CD4-positive, alpha-beta T cell treated with Interferon gamma for 1 hour (primary cell): Measurements from ENCODE around the gene PA2G4.
"Not testable (repeated sequence)": the region's sequence is repeated elsewhere in the genome, so short reads cannot be mapped to it uniquely, and the experiment has no call there.

Source experiments
- DNase-seq: peaks from one replicate; pipeline ENCODE4 v3.0.0-alpha.2; 2020

The PA2G4 gene

DNA sequence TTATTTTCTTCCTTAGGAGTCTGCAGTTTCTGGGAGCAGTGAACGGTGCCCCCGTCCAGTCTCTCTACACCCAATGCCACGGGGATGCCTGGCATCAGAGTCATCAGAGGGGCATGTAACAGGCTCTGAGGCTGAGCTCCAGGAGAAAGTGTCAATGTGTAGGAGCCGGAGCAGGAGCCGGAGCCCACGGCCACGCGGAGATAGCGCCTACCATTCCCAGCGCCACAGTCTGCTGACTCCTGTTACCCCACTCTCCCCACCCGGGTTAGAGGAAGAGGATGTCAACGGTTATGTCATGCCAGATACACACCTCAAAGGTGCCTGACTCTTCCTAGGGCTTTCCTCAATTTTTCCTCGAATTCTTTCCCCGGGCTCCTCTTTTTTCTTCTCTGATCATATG, 3.3 kb upstream of the PA2G4 start:
- DNase-seq = no peak

DNA sequence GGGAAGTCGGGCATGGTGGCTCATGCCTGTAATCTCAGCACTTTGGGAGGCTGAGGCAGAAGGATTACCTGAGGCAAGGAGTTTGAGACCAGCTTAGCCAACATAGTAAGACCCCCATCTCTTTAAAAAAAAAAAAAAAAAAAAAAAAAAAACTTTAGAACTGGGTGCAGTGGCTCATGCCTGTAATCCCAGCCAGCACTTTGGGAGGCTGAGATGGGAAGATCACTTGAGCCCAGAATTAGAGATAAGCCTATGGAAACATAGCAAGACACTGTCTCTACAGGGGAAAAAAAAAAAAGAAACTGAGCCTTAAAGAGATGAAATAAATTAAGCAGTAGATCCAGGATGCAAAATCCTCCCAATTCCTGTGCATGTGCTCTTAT, 1.7 kb upstream of the PA2G4 start:
- DNase-seq = no peak

DNA sequence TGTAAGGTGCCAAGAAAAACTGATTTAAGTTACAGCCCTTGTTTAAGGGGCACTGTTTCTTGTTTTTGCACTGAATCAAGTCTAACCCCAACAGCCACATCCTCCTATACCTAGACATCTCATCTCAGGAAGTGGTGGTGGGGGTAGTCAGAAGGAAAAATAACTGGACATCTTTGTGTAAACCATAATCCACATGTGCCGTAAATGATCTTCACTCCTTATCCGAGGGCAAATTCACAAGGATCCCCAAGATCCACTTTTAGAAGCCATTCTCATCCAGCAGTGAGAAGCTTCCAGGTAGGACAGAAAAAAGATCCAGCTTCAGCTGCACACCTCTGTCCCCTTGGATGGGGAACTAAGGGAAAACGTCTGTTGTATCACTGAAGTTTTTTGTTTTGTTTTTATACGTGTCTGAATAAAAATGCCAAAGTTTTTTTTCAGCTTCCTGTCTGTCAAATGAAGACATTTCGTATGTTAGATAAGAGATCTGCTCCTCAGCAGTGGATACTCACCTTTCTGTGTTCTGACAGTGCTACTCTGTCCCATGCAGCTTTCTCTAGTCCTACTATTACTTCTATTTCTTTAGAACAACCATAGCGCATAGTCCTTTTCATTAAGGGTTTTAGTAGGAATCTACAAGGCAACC, 1.2 kb upstream of the PA2G4 start:
- DNase-seq = no peak

DNA sequence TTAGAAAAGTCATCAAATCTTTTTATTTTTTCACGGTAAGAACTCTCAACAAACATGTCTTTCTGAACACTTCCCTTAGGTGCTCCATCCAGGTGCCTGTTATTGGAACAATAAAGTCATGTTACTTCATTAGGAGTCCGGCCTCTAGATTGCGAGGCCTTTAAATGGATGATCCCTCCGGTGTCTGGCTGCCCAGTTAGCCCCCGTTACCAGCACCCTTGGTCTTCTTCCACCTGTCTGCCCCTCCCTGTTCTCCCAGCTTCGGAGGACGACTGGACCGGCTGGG, 593 bp upstream of the PA2G4 start:
- no peak for DNase-seq

DNA sequence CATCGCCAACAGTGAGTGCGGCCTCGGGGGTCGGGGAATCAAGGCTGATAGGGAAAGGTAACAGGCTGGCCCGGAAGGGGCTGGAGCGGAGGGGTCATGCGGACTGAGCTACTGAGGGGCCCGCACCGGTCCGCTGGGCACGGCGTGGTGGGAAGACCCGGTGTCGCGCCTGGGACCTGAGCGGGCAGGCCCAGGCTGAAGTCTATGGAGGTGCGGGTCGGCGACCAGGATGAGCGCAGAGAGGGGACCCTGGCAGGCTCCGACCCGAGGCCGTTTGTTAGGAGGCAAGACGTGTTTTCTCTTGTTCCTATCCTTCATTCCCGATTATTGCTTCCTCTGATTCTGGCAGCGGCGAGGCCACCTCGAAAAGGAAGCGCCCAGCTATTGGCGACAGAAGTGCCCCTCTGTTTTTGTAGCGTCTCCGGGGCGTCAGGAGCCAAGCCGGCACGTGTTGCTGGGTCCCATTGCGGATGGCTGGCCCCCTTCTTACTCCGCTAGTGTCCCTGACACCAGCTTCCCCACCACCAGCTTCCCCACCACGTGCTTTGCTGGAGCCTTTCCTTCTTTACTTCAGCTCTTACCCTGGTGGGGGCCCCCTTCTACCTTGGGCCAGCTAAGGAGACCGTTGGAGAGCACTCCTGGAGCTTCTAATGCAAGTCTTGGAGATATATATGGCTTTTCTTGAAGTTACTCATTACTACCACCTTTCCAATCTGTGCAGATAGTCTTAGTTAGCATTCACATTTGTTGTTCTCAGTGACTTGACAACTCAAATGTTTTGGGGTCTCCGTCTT, 653 bp downstream of the PA2G4 start:
- DNase-seq = no peak

DNA sequence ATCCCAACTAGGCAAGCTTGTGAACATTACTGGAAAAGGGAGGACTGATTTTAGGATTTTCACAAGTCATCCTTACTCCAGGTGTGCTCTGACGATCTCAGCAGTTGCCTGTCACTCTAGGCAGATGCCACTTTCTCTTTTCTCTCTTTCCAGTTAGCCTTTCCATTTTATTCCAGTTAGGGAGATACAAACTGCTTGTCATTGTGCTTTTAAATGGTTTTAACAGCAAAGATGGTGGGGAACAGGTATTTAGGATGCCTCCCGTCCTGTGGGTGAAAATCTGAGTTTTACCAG, 1.2 kb downstream of the PA2G4 start:
- DNase-seq = no peak

DNA sequence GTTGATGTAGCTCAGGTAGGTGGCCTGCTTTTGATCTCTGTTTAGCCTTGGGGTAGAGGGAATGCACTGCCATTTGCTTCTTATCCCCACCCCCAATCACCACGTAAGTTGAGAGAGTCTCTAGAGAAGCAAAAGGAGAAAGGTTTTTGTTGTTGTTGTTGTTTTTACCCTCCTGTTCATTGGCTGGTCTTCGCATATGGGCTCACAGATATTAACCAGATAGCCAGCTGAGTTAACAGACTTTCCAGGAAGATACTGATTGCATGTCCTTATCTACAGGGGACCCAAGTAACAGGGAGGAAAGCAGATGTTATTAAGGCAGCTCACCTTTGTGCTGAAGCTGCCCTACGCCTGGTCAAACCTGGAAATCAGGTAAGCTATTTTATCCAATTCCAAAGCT, 2.9 kb downstream of the PA2G4 start:
- DNase-seq = no peak

DNA sequence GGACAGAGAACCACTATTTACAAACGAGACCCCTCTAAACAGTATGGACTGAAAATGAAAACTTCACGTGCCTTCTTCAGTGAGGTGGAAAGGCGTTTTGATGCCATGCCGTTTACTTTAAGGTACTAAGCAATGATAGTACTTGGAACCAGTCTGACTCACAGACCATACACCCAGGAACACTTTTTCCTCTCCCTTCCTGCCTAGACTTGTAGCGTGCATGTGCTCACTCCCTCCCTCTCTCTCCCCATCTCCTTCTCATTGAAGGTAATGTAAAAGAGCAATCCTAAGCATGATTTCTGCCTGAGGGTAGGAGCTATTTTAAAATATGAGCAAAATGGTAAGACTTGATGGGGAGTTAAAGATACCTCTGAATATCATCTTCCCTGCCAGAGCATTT, 6.2 kb downstream of the PA2G4 start:
- no peak for DNase-seq

DNA sequence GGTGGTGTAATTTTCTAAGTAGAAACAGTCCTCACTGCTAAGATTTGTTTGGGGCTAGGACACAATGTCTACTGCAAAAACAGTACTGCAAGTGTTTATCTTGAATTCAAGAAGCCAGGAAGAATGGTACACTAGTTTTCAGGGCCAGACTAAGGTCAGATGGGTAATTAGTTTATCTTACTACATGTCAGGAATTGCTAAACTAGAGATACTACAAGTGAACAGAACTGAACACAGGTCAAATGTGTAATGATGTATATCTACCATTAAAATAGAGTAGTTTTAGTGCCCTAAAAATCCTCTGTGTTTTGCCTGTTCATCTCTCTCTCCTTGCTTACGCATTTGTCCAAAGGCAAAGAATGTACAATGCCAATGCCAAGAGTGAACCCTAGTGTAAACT, 9.7 kb downstream of the PA2G4 start:
- DNase-seq = no peak

DNA sequence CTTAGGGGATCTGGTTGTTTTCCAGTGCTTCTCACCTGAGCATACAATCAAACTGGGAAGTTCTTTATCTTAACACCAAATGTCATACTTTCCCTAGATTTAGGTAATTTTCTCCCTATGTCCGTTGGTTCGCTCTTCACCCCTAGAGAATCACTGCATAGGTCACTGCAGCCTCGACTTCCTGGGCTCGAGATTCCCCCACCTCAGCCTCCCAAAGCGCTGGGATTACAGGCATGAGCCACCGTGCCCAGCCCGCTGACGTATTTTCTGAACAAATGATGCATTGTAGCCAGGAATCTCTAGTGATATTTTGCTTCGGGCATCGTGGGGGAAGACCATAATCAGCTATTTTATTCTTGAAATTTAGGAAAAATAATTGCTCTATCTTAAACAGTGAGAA, 11.0 kb downstream of the PA2G4 start:
- no peak for DNase-seq

DNA sequence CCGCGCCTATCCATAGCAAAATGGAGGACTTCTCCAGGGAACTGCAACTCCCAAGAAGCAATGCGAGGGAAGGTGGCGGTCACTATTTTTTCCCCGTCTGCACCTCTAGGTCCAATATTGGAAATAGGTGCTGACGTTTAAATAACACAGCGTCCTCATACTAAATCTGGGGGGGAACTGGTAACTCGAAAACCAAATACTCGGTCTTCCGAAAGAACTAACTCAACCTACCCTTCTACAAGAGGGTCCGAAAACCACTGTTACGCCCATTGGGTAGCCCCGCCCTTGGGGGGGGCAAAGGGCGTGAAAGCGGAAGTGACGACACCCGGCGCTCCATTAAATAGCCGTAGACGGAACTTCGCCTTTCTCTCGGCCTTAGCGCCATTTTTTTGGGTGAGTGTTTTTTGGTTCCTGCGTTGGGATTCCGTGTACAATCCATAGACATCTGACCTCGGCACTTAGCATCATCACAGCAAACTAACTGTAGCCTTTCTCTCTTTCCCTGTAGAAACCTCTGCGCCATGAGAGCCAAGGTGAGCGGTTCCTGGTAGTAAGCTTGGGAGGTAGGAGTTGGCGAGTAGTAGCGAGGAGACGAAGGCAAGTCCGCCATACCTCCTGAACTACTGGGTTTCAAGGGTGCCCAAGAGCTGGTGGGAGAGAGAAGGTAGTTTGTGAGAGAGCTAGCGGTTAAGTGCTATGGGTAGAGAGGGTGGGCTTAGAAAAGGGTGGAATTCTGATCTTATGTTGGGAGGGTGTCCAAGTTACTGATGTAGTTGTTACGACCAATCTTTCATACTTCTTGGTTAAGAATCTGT, 12.1 kb downstream of the PA2G4 start, which contains the start of gene RPL41:
Gene RPL41, plus strand, starts transcription at position 367 of the 815 bp plus-strand sequence.
- DNase-seq = peak; percentile 90

DNA sequence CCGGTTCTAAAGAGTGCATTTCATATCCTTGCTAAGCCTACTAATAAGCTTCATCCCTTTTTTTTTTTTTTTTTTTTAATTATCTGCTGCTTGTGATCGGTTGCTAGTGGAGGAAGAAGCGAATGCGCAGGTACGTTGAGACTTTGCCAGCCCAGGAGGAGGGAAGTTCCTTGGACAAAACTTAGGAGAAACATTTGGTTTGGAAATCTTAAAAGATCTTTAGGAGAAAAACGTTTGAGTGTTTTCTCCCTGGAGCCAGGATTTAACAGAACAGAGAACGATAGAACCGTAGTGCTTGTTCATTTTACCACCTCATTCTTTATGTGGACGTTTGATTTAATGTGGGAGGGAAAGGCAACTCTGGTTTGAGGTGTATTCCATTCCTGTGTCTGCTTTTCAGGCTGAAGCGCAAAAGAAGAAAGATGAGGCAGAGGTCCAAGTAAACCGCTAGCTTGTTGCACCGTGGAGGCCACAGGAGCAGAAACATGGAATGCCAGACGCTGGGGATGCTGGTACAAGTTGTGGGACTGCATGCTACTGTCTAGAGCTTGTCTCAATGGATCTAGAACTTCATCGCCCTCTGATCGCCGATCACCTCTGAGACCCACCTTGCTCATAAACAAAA, 12.8 kb downstream of the PA2G4 start:
- DNase-seq = not testable (repeated sequence)

DNA sequence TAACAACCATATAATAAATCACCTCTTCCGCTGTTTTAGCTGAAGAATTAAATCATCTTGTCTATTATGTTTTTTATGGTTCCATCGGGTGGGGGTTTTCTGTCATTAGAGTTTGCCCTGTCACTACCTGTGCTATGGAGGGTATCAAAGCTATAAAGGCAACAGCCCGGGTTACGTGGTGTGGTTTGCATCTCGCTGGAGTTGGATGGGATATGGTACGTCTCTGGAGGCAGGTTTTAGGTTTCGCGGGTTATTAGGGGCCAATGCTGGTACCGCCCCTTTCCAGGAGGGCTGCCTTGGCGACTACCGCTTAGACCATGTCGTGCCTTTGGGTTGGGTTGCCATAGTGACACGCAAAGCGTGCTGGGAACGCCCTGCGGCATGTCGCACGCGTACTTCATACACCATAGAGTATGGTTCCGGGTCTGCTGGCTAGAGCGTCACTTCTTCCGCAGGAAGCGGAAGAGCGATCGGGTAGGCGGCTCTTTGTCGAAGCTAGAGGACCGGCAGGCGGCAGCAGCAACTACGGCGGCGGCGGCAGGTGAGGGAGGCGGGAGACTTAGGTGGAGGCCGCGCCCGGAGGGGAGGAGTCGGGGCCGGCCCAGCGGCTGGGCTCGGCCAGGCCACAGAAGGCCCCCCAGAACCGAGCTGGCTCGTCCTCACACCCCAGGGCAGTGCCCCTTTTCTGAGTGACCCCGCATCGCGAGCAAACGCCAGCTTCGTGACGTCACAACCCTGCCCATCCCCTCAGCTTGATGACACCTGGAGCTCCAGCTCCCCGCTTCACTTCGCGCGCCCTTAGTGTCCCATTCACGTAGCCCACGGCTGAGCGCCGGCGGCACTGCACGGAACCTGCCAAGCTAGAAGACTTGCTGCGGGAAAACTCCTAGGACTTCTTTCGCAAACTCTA, 13.7 kb downstream of the PA2G4 start, which contains the start of gene ZC3H10:
Gene ZC3H10, plus strand, starts transcription at position 489 of the 910 bp plus-strand sequence. CDS start 2,297 bp downstream, outside the sequence.
- DNase-seq = peak; percentile 99

DNA sequence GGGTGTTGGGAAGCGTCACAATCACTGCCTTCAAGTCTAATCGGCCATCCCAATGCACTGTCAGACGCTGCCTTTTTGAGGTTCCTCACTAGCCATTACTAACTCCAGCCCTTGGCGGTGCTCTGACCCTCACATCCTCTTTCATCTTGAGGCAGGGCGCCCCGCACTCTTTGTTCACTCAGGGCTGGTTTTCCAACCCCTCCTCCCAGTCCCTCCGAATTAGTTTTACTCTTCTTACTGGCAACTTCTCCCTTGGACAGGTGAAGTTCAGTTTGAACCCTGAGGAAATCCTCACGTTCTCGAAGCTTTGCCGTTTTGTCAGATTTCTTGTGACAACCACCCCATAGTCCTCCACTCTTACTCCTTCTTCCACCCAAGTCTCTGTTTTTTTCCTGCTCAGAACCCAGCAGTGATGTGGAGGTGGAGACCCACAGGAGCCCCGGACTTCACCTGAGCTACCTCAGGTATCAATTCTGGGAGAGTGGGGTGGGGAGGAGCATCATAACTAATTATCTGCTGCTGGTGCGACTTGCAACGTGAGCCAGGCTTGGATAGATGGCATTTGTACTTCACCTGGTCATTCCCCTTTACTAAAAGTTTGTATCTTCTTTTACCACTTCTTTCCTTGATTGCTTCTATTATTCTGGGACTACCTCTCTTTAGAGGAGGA, 14.5 kb downstream of the PA2G4 start:
- no peak for DNase-seq

DNA sequence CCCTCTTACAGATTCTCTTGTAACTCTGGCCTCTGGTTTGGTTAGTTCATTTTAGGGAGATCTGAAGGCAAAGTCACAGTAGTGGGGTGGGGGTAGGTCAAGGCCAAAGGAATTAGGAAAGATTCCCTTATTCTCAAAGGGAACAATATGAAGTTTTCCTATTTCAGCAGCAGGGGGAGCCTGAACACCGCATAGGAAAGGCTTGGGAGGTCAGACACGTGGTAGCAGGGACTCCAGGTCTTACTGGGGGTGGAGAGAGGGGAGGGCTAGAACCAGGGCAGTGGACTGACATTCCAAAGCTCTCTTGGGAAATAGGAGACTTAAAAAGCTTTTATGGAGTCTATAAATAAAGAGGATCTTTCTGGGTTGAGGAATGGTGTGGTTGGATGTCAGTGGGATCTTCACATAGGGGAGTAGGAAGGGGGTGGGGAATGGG, 15.0 kb downstream of the PA2G4 start:
- peak; percentile 67 for DNase-seq

DNA sequence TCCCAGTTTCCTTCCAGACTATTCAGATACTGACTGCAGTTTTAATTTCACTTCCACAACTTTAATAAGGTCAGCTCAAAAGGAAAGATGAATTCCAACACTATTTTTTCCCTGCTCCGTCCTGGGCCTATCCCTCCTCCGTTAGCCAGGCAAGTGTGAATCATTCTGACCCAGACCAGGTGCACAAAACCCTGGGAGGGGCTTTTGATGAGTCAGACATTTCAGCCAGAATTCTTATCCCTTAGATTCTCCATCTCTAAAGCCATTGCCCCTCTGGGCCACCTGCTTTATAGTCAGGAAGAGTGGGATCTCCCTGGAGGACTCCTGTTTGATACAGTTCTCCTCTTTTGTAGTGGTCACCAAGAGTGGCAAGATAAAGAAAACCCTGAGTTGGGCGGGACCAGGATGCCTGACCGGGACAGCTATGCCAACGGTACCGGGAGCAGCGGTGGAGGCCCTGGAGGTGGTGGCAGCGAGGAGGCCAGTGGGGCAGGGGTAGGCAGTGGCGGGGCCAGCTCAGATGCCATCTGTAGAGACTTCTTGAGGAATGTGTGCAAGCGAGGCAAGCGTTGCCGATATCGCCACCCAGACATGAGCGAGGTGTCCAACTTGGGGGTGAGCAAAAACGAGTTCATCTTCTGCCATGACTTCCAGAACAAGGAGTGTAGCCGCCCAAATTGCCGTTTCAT, 15.9 kb downstream of the PA2G4 start:
- DNase-seq = no peak

DNA sequence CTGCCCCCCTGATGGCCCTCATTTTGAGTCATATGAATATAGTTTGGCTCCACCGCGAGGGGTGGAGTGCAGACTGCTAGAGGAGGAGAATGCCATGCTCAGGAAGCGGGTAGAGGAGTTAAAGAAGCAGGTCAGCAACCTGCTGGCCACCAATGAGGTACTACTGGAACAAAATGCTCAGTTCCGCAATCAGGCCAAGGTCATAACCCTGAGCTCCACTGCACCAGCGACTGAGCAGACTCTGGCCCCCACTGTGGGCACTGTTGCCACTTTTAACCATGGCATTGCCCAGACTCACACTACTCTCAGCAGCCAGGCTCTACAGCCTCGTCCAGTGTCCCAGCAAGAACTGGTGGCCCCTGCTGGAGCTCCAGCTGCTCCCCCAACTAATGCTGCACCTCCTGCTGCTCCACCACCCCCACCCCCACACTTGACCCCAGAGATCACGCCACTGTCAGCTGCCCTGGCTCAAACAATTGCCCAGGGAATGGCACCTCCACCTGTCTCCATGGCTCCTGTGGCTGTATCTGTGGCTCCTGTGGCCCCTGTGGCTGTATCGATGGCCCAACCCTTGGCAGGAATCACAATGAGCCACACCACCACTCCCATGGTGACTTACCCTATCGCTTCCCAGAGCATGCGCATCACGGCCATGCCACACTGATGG, 17.0 kb downstream of the PA2G4 start:
- DNase-seq = no peak

DNA sequence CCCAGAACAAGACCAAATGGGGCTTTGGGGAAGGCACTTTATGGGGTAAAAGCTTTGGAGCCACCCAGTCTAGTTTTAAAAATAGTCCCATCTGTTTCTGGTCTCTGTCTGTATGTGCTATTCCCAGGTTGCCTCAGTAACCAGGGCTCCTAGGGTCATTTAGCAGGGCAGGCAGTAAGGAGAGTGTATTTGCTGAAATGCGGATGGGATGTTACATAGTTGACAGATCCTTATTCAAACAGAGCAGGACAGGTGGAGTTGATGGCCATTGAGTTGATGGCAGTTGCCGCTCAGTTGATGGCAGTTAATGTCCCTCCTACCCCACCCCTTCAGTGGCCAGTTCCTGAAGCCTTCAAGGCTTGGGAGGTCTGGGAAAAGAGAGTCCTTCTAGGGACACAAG, 18.3 kb downstream of the PA2G4 start:
- DNase-seq = no peak

DNA sequence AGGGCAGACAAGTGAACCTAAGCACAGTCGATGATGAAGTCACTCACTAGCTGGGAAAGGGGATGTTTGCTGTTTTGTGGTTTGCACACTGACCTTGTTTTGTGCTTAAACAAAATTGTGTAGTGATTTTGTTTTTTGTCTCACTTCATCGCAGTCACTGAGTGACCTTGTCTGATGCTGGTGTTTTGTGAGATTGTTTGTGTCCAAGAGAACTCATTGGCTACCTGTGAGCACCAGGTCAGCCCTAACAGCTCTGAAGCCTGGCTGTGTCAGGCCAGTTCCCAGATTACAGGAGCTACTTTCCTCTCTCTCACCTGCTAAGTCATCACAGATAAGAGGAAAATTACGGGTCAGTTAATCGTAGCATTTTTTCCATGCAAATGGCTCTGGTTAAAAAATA, 19.8 kb downstream of the PA2G4 start:
- DNase-seq = no peak

DNA sequence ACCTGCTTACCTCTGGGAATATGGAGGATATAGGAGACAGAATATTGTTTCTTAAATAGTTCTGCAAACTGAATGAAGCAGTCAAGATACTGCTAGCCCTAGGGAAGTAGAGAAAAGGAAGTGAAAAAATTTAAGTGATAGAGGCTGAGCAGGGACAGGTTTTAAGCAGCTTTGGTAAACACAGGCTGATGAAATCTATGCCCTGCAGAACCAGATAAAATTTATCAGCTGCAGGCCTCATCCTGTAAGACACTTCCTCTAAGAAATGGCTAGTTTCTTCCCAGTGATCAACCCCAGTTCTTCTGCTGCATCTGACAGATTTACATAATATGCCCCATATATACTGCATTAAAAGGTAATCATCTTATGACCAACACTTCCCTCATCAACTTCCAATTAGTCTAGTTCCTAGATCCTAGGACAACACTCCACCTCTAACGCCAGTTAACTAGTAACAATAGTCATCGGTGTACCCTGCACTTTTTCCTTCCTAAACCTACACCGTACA, 22.4 kb downstream of the PA2G4 start:
- DNase-seq = no peak
